Thyroid gland (tissue), 4 donors: Measurements from ENCODE around the gene SND1. TPM values are rescaled to one million over a fixed set of nuclear protein-coding genes. Genes with fewer than 3 reads are reported as not detected.

Experiments
- DNase-seq, 2 donors: peaks; one replicate each; pipeline ENCODE4 v3.0.0-alpha.2; 2019
- H3K27ac ChIP-seq, 3 donors: fragments of 200-600 bp; sonication (generic); 1 replicate in 2 of 3; 2 replicates in 1 of 3; pipeline ENCODE4 v1.5.1; 2016 to 2019; ENCODE audit warnings: mild to moderate bottlenecking in 1 of 3, moderate library complexity in 1 of 3
- H3K27me3 ChIP-seq: fragments of 200-600 bp; sonication (generic); one replicate; pipeline ENCODE4 v1.5.1; 2019
- H3K36me3 ChIP-seq, 2 donors: fragments of 200-600 bp; sonication (generic); one replicate each; pipeline ENCODE4 v1.5.1; 2016 to 2019
- H3K4me1 ChIP-seq, 2 donors: fragments of 200-600 bp; sonication (generic); one replicate each; pipeline ENCODE4 v1.5.1; 2017 to 2019
- H3K4me3 ChIP-seq, 3 donors: fragments of 200-600 bp; sonication (generic); replicated peaks in 1 of 3; 1 replicate in 2 of 3; 2 replicates in 1 of 3; pipeline ENCODE4 v1.5.1; 2016; ENCODE audit warnings: mild to moderate bottlenecking in 1 of 3
- H3K9me3 ChIP-seq: fragments of 200-600 bp; sonication (generic); one replicate; pipeline ENCODE4 v1.5.1; 2017
- POLR2A ChIP-seq, 2 donors: fragments of 450-650 bp; IDR thresholded peaks; one replicate each; pipeline ENCODE4 v1.6.1; 2017; ENCODE audit warnings: antibody characterized with exemption in 2 of 2, mild to moderate bottlenecking in 2 of 2, moderate library complexity in 1 of 2
- WGBS, 2 donors: methylation state at CpG; one replicate each; pipeline ENCODE4 v1.1.5; 2017; 5-methylcytosine and 5-hydroxymethylcytosine counted together
- intact Hi-C: fragments of 100-400 bp; cut with DNase I; formaldehyde crosslinking; loops from one replicate; pipeline ENCODE4 v1.15.1; 2023
- total RNA-seq, 4 donors: library from RNA; depleted of rRNA; stranded (reverse); fragments of >200 nt; gene quantifications; one replicate each; pipeline ENCODE4 v1.2.3, GENCODE V29; 2016
- TF ChIP-seq, protein P1 (sequence below), 6 experiments: fragments of 200-600 bp in 3 of 6; fragments of 450-650 bp in 3 of 6; sonication (generic) in 3 of 6; IDR thresholded peaks; one replicate each; pipeline ENCODE4 v1.5.1; 2016 to 2019; ENCODE audit warnings: antibody characterized with exemption in 6 of 6, mild to moderate bottlenecking in 2 of 6, inconsistent platforms in 1 of 6, moderate library complexity in 1 of 6

Gene SND1
- total RNA-seq, 4 donors from 2014 or later = 126 to 167 (median 144) TPM

DNA sequence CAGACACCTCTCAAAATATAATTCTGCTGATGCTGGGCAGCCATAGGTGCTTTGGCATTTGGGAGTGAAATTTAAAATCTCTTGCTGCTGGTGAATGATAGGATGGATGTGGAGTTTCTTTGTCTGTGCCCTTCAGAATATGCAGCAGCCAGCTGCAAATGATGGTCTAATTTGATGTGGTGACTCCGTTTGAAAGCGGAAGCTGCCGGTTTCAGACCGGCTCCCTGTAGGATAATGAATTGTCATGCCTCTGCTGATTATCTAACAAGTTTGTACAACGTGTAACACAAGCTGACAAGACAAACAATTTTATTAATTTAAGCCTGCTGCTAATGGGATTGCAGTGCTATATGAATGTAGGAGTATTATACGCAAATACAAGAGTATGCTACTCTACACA, 103.5 kb downstream of the SND1 start:
- Histone ChIP-seq H3K4me3 (no peak overlapping the region), H3K9me3 (no peaks in the 10 kb centered on the region), H3K27ac (no peak overlapping the region), H3K4me1 (peaks cover 0 to 11% of the 10 kb centered on the region in 2 donors), H3K36me3 (no peaks in the 10 kb centered on the region), H3K27me3 (no peaks in the 10 kb centered on the region)
- DNase-seq = no peak
- intact Hi-C loops = no loop called here
- WGBS, 2 donors = 90 to 93% methylated on average over 6 of the region's 6 CpGs
- TF ChIP-seq POLR2A (IDR thresholded peaks at IDR 0.05) = no peak
- TF ChIP-seq, protein P1, sequence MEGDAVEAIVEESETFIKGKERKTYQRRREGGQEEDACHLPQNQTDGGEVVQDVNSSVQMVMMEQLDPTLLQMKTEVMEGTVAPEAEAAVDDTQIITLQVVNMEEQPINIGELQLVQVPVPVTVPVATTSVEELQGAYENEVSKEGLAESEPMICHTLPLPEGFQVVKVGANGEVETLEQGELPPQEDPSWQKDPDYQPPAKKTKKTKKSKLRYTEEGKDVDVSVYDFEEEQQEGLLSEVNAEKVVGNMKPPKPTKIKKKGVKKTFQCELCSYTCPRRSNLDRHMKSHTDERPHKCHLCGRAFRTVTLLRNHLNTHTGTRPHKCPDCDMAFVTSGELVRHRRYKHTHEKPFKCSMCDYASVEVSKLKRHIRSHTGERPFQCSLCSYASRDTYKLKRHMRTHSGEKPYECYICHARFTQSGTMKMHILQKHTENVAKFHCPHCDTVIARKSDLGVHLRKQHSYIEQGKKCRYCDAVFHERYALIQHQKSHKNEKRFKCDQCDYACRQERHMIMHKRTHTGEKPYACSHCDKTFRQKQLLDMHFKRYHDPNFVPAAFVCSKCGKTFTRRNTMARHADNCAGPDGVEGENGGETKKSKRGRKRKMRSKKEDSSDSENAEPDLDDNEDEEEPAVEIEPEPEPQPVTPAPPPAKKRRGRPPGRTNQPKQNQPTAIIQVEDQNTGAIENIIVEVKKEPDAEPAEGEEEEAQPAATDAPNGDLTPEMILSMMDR (IDR thresholded peaks at IDR 0.05) = no peak

DNA sequence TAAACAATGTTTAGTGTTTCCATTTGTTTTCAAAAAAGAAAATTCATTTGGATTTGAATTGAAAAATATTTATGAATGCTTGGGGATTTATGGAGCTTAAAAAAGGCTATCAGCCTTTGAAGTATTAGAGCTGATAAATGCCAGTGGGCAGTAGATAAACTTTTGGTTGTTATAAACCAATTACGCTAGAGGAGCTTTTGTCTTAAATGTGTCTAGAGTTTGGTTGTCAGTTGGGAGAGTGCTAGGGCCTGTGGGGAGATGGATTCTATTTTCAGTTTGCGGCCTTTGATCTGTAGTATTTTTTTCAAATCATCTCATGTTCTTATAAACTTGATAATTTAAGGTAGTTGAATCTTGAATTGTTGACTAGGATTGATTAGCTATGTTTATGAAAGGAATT, 104.0 kb downstream of the SND1 start:
- intact Hi-C loops = no loop called here
- WGBS, 2 donors = 96 to 99% methylated on average over 2 of the region's 2 CpGs
- Histone ChIP-seq H3K27me3 (no peaks in the 10 kb centered on the region), H3K4me3 (no peak overlapping the region), H3K27ac (no peak overlapping the region), H3K9me3 (no peaks in the 10 kb centered on the region), H3K4me1 (peaks cover 0 to 9% of the 10 kb centered on the region in 2 donors), H3K36me3 (no peaks in the 10 kb centered on the region)
- TF ChIP-seq POLR2A (IDR thresholded peaks at IDR 0.05) = no peak
- TF ChIP-seq, protein P1 (IDR thresholded peaks at IDR 0.05) = no peak
- no peak for DNase-seq

- WGBS, 2 donors = 97 to 100% methylated on average over 1 of the region's 1 CpG
- Histone ChIP-seq H3K4me1 (no peaks in the 10 kb centered on the region), H3K27ac (no peak overlapping the region), H3K36me3 (no peaks in the 10 kb centered on the region), H3K27me3 (no peaks in the 10 kb centered on the region), H3K4me3 (no peak overlapping the region), H3K9me3 (no peaks in the 10 kb centered on the region)
- intact Hi-C loops = no loop called here
- no peak for DNase-seq
- TF ChIP-seq POLR2A (IDR thresholded peaks at IDR 0.05) = no peak
Observed at GRCh38 chr7:127758105-127758504, 106.1 kb downstream of the SND1 start.

GRCh38 chr7:127758845-127759244, 106.9 kb downstream of the SND1 start:
- no peaks in the 10 kb centered on the region for H3K4me1 ChIP-seq
- TF ChIP-seq POLR2A (IDR thresholded peaks at IDR 0.05) = no peak
- TF ChIP-seq, protein P1 (IDR thresholded peaks at IDR 0.05) = no peak
- 99 to 100% methylated on average over 6 of the region's 6 CpGs for WGBS, 2 donors
- H3K4me3 ChIP-seq = no peak overlapping the region
- H3K27me3 ChIP-seq = no peaks in the 10 kb centered on the region
- no peak for DNase-seq
- H3K27ac ChIP-seq = no peak overlapping the region
- intact Hi-C loops = no loop called here
- no peaks in the 10 kb centered on the region for H3K9me3 ChIP-seq
- H3K36me3 ChIP-seq = no peaks in the 10 kb centered on the region

- no peaks in the 10 kb centered on the region for H3K4me1 ChIP-seq
- WGBS, 2 donors = 88 to 91% methylated on average over 5 of the region's 5 CpGs
- no peak overlapping the region for H3K27ac ChIP-seq
- H3K9me3 ChIP-seq = no peaks in the 10 kb centered on the region
- intact Hi-C loops = no loop called here
- DNase-seq = no peak
- no peak overlapping the region for H3K4me3 ChIP-seq
- H3K27me3 ChIP-seq = no peaks in the 10 kb centered on the region
- TF ChIP-seq, protein P1 (IDR thresholded peaks at IDR 0.05) = no peak
- TF ChIP-seq POLR2A (IDR thresholded peaks at IDR 0.05) = no peak
- H3K36me3 ChIP-seq = no peaks in the 10 kb centered on the region
Observed at GRCh38 chr7:127759945-127760421, 108.0 kb downstream of the SND1 start.
